22Rv1 (cell line): Measurements from ENCODE around the gene MPRIP.

ENCODE experiments used
- ZFX ChIP-seq: fragments of 450-650 bp; IDR thresholded peaks from 2 replicates; pipeline ENCODE4 v1.6.1; 2017; ENCODE audit warnings: antibody characterized with exemption, borderline replicate concordance
- TF ChIP-seq, protein P1 (sequence below): fragments of 450-650 bp; IDR thresholded peaks from 2 replicates; pipeline ENCODE4 v1.5.1; 2017; ENCODE audit warnings: mild to moderate bottlenecking

DNA sequence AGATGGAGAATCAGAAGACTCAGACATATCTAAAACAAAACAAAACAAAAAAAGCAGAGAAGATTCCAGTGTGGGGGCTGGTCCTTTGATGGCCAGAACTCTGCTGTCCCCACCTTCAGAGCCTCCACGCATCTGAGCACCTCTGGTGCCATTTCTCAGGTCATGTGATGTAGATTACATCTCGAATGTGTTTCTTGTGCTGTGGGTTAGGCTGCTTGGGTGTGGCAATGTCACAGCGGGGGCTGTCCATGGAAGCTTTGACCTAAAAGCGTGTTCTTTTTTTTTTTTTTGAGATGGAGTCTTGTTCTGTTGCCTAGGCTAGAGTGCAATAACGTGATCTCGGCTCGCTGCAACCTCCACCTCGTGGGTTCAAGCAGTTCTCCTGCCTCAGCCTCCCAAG lies 112.7 kb downstream of the MPRIP start:
- TF ChIP-seq, protein P1, sequence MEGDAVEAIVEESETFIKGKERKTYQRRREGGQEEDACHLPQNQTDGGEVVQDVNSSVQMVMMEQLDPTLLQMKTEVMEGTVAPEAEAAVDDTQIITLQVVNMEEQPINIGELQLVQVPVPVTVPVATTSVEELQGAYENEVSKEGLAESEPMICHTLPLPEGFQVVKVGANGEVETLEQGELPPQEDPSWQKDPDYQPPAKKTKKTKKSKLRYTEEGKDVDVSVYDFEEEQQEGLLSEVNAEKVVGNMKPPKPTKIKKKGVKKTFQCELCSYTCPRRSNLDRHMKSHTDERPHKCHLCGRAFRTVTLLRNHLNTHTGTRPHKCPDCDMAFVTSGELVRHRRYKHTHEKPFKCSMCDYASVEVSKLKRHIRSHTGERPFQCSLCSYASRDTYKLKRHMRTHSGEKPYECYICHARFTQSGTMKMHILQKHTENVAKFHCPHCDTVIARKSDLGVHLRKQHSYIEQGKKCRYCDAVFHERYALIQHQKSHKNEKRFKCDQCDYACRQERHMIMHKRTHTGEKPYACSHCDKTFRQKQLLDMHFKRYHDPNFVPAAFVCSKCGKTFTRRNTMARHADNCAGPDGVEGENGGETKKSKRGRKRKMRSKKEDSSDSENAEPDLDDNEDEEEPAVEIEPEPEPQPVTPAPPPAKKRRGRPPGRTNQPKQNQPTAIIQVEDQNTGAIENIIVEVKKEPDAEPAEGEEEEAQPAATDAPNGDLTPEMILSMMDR = no peak
- TF ChIP-seq ZFX = no peak
